GM18505 (cell line): ENCODE results near the gene AMPD2.

ENCODE experiments used
- ATAC-seq: cut with Tn5 transposase; IDR thresholded peaks from one replicate; pipeline ENCODE4 v1.9.1; 2021; ENCODE audit not compliant: unreplicated experiment
- POLR2A ChIP-seq: IDR thresholded peaks from 4 replicates; pipeline ENCODE4 v1.6.1; 2011; ENCODE audit warnings: borderline replicate concordance; ENCODE audit not compliant: insufficient read depth, insufficient read length; ENCODE audit errors: extremely low read depth

The AMPD2 gene

DNA sequence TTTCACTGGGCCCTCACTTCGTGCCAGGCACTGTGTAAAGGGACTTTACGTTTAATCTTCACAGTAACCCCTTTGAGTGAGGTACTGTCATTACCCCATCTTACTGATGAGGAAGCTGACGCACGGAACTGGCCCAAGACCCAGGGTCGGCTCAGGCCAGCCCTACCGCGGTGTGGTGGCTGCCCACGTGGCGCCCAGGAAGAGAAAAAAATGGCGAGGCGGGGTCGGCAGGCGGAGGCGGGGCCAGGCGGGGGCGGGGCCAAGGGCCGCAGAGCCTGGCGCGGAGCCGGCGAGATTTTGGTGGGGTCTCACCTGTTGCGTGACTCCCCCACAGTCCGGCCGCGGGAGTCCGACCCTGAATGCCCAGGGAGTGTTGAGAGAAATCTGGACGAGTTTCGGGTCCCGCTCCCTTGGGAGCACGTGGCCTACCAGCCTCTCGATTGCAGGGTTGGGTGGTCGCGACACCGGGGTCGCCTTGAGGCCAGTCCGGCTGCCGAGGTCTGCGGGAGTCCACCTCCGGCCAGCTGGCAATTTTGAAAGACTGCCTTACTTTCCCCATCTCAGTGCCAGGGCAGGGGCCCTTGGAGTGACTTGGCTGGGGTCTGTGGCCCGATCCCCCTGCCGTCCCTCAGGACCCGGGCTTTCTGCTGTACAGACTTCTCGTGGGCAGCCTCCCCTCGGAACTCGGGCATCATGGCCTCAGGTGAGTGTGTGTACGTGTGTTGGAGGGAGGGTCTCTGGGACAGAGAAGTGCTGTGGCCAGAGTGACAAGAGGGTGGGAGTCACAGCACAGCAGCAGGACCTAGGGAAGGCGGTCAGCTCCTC, at the start of gene AMPD2, which contains the start of gene GNAT2:
Gene AMPD2, plus strand, starts transcription at position 262 of the 825 bp plus-strand sequence. CDS start 1,339 bp downstream, outside the sequence.
Gene GNAT2, minus strand, starts transcription at position 41 of the 825 bp plus-strand sequence. CDS start 6,746 bp downstream, outside the sequence.
- TF ChIP-seq POLR2A, result peak; percentile 86
- peak; percentile 51 for ATAC-seq

DNA sequence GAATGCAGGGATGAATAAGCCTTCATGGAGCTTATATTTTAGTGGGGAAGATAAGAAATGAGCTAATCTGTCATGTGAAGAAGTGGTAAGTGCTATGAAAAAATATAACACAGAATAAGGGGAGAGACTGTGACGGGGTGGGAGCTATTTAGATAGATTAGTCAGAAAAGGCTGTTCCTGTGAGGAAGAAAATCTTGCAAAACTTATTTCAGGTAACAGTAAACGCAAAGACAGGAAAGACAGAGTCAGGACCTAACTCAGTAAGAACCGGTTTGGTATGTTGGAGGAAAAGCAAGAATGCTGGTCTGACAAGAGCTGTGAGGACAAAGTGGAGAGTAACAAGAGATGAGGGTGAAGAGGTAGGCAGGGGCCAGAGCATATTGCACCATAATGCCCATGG, 49.2 kb upstream of the AMPD2 start:
- no peak for TF ChIP-seq POLR2A
- ATAC-seq, result no peak

DNA sequence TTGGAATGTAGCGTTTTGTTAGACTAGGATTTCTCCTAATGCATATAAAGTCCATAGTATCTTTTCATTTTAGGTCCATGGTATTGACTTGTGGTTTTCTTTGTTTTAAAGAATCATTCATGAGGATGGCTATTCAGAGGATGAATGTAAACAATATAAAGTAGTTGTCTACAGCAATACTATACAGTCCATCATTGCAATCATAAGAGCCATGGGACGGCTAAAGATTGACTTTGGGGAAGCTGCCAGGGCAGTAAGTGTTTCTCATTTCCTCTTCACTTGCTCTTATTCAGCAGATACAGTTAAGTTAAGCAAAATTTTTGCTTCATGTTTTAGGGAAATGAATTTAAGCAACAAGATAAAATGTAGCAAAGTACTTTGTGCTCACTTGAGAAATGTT, 45.9 kb upstream of the AMPD2 start:
- ATAC-seq, result no peak
- TF ChIP-seq POLR2A, result no peak

DNA sequence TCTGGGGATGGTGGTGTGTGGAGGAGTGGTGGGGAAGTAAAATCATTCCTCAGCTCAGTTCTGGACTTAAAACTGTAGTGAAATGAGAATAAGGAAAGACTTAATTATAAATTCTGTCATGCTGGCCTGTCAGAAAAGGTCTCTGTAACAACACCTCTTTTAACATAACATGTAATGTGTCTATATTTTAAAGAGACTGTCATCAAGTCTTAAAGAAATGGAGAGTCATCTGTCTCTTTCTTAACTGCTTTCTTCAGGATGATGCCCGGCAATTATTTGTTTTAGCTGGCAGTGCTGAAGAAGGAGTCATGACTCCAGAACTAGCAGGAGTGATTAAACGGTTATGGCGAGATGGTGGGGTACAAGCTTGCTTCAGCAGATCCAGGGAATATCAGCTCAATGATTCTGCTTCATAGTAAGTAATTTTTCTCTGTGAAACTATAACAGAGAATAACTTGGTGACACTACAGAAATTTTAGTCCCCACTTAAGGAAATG, 40.6 kb upstream of the AMPD2 start:
- no peak for TF ChIP-seq POLR2A
- no peak for ATAC-seq

DNA sequence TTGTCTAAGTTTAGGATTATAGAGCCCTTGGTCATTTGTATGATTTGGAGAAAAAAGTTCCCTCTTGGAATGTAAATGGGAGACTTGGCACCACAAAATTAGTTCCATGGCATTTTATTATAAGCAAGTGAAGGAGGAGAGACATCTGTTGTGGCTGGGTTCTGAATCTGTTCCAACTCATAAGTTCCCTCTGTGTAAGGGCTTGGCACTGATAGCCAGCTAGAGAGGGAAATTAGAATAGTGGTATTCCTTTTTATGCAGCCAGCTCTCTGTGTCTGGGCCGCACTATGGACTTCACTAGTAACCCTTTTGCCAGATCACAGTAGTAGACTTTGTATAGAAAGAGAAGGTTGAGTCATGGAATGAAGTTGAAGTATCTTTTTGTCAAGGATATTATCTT, 40.1 kb upstream of the AMPD2 start:
- no peak for ATAC-seq
- no peak for TF ChIP-seq POLR2A

DNA sequence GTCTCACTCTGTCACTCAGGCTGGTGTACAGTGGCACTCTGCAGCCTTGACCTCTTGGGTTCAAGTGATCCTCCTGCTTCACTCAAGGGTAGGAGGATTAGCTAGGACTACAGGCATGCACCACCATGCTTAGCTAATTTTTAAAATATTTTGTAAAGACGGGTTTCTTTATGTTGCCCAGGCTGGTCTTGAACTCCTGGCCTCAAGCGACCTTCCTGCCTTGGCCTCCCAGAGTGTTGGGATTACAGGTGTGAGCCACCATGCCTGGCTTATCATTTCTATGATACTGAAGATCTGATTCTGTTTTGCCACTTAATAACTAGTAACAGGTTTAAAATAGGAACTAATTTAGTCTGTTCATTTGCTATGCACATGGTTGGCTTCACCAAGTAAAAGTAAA, 37.6 kb upstream of the AMPD2 start:
- no peak for TF ChIP-seq POLR2A
- no peak for ATAC-seq

DNA sequence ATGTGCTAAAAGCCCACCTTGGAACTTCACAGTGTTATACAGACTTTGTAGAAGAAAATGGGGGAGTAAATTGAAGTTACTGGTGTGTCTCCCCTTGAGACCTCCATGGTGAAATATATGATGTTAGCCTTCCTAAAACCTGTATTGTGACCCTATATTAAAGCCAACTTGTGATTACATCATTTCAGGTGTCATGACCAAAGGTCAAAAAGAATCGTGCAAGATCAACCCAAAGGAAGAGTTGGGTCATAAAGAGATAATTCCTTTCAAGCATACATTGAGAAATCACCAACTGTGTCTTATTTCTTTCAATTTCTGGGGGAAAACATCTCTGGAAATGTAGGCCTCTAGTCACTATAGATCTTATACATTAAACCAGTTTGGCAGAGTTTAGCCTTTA, 34.9 kb upstream of the AMPD2 start:
- no peak for ATAC-seq
- no peak for TF ChIP-seq POLR2A

DNA sequence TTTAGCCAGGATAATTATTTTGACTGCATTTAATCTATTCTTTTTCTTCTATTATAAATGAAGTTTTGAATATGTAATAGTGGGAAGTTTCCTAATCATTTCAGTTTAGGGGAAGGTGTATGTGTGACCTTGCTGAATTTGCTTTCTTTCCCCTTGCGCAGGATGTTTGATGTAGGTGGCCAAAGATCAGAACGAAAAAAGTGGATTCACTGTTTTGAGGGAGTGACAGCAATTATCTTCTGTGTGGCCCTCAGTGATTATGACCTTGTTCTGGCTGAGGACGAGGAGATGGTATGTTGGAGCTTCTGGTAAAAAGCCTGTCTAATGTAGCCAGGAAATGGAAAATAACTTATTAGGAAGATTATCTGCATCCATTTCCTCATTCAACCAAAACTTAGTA, 33.6 kb upstream of the AMPD2 start:
- ATAC-seq, result no peak
- TF ChIP-seq POLR2A, result no peak

DNA sequence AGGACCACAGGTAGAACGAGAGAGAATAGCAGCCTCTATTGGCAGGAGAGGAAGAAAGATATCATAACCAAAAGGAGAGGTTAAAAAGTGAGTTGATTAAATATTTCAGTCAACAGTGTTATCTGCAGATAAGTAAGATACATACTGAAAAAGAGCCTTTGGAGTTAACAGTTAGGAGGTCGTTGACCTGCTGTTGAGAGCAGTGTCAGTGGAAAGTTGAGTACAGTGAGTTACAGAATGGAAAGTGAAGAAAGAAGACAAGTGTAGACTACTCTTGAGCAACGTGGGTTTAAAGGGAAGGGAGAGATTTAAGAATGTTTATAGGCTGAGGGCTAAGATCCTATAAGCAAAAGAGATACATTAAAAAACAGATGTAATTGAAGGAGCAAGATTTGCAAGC, 30.5 kb upstream of the AMPD2 start:
- no peak for TF ChIP-seq POLR2A
- no peak for ATAC-seq

DNA sequence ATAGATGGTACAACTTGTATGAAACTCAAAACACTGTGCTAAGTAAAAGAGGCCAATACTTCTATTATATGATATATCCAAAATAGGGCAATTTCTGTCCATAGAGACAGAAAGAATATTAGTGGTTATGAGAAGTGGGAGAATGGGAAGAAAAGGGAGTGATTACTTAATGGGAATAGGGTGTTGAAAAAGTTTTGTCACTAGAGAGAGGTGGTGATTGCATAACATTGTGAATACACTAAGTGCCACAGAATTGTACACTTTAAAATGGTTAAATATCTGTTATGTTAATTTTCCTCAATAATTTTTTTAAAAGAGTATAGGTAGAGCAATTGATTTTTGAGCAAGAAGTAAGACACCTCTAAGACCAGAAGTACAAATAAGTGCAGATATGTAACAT, 30.0 kb upstream of the AMPD2 start:
- no peak for ATAC-seq
- no peak for TF ChIP-seq POLR2A

DNA sequence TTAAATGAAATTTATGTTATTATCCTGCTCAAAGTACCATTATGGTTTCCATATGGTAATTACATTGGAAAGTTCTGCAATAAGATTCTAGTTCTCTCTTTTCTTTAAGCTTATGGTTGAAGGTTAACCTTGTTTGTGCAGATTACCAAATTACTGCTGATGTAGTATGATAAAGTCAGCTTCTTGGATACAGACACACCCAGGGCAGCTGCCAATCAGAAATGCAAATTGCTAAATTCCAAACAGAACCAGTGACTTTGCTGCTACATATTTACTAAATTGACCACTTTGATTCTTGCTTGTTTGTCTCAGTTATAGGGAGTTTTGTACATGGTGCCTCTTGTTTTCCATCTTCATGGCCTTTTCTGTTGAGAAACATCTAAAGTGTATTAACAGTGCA, 26.7 kb upstream of the AMPD2 start:
- TF ChIP-seq POLR2A, result no peak
- no peak for ATAC-seq

DNA sequence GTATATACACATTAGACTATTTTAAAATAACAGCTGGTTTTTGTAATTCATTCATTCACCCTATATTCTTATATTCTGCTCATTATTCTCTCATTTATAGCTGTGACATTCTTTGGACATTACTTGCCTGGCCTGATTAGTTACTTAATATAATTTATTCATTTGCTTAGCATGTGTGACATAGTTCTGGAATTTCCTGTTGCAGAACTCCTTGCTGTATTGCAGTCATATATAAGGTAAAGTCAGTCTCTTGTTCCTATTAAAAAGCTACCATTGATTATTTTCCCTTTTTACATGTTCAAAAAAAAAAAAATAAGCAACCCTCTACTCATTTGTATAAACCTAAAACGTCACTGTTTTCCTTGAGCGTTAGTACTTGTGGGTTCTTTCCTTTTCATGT, 24.1 kb upstream of the AMPD2 start:
- ATAC-seq, result no peak
- TF ChIP-seq POLR2A, result no peak

DNA sequence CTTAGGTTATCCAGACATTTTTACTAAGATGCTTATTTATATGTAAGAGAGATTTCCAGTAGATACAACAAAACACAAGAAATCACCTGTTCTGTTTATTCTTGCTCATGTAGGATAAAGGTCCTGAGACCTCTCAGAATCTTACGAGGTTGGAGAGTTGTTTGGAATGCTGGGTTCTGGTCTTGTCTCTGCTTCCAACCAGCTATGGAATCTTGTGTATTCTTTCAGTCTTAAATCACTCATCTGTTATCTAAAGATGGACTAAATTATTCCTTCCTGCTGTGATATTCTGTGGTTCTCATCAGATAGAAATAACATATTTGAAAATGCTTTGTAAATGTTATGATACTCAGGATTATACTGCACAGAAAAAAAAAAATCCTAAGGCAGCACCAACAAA, 21.5 kb upstream of the AMPD2 start:
- no peak for TF ChIP-seq POLR2A
- ATAC-seq, result no peak

DNA sequence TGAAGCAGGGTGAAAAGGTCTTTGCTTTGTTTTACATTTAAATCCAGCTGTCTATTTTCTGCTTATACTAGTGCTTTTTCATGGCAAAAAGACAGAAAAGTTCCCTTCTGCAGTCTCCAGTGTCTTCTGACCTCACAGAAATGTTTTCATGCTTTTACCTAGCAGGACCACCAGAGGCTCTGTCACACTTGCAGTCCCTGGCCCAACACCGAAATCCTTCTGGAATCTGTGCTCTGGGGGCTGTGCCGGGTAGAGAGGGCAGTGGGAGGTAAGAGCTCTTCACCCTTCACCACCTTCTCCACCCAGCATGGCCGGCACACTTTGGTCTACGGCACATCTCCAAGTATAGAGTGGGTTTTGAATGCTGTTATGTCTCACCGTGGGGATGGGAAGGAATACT, 21.0 kb upstream of the AMPD2 start:
- no peak for ATAC-seq
- TF ChIP-seq POLR2A, result no peak

DNA sequence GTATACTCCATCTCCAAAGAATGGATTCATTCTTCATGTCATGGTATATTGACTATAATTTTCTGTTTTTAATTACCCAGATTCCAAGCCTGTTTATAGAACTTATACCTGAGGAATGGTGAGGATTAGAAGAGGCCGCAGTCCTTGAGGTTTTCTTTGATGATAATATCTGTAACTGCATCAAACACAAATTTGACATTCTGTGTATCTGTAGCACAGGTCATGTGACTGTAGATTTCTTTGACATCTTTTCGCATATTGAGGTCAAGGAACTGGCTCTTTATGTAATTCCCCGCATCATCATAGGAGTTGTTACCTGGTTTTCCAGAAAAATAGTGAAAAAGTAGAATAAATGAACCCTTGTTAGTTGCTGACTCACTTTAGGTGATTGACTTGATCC, 16.4 kb upstream of the AMPD2 start:
- no peak for TF ChIP-seq POLR2A

DNA sequence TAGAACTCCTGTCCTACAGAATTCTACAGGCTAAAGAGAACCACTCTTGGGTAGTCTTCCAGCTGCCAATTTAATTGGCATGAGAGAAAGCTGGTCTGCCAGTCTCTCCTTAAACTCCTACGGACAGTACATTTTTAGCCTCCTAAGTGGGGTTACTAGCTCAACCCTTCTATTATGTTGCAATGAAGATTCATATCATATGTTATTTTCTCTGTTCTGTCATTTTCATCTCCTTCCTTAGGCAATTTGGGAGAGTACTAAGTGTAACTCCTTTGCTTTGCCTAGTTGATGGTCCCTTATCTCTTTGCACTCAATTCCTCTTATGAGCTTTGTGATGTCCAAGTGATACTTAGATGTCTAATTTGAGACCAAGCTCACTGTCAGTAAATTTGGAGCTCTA, 14.3 kb upstream of the AMPD2 start:
- TF ChIP-seq POLR2A, result no peak
- ATAC-seq, result no peak

More for the DNA sequence above, 16.4 kb upstream of the AMPD2 start:
- no peak for ATAC-seq
